GM19351 (cell line): ENCODE data around the gene SFT2D3.

Source experiments
- ATAC-seq: cut with Tn5 transposase; IDR thresholded peaks from one replicate; pipeline ENCODE4 v1.9.1; 2021; ENCODE audit warnings: mild to moderate bottlenecking, moderate library complexity; ENCODE audit not compliant: unreplicated experiment

The SFT2D3 gene

GRCh38 chr2:127705391-127706065 lies 4.2 kb downstream of the SFT2D3 start:
- ATAC-seq: no peak

- ATAC-seq: no peak
These were observed 5.1 kb downstream of the SFT2D3 start for GRCh38 chr2:127706215-127706990.

- ATAC-seq: no peak
These were observed 6.8 kb downstream of the SFT2D3 start for GRCh38 chr2:127707890-127708648.

- ATAC-seq: no peak
These were observed 8.0 kb downstream of the SFT2D3 start for GRCh38 chr2:127709336-127709735.

- ATAC-seq: no peak
These were observed 11.7 kb downstream of the SFT2D3 start for GRCh38 chr2:127712999-127713398.

GRCh38 chr2:127713562-127713961 lies 12.3 kb downstream of the SFT2D3 start:
- ATAC-seq: no peak

- no peak for ATAC-seq
These were observed 14.6 kb downstream of the SFT2D3 start for GRCh38 chr2:127715778-127716449.

GRCh38 chr2:127718271-127718670 lies 17.0 kb downstream of the SFT2D3 start:
- no peak for ATAC-seq

- no peak for ATAC-seq
These were observed 18.3 kb downstream of the SFT2D3 start for GRCh38 chr2:127719301-127720218.

GRCh38 chr2:127721311-127721977 lies 20.1 kb downstream of the SFT2D3 start:
- ATAC-seq: no peak

- no peak for ATAC-seq
These were observed 20.7 kb downstream of the SFT2D3 start for GRCh38 chr2:127721978-127722355.

- ATAC-seq: no peak
These were observed 21.5 kb downstream of the SFT2D3 start for GRCh38 chr2:127722807-127723206.

GRCh38 chr2:127726158-127726880 lies 25.0 kb downstream of the SFT2D3 start:
- ATAC-seq: no peak

- no peak for ATAC-seq
These were observed 32.0 kb downstream of the SFT2D3 start for GRCh38 chr2:127733113-127733815.

GRCh38 chr2:127733816-127734537 lies 32.7 kb downstream of the SFT2D3 start:
- no peak for ATAC-seq

GRCh38 chr2:127735044-127735443 lies 33.7 kb downstream of the SFT2D3 start:
- no peak for ATAC-seq

- ATAC-seq: no peak
These were observed 34.5 kb downstream of the SFT2D3 start for GRCh38 chr2:127735537-127736399.
